ENCODE data around the gene EGFL6.

DNA sequence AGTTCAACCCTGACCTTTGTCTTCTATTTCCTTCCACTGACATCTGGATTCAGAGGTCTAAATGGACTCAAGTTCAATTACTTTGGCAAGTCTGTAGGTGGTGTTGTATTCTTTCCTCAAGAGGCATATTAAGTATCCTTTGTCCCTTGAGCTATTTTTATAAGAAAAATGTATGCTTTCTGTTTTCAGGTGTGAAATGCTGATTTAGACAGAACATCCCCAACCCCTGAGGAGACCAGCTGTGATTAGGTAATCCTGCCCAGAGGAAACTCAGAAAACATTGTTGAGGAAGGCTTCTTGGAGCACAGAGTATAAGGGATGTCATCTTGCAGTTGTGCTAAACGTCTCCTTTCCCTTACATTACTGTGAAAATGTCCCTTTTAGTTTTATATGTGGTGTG lies 46.6 kb upstream of the EGFL6 start:
- TF ChIP-seq, protein P1, sequence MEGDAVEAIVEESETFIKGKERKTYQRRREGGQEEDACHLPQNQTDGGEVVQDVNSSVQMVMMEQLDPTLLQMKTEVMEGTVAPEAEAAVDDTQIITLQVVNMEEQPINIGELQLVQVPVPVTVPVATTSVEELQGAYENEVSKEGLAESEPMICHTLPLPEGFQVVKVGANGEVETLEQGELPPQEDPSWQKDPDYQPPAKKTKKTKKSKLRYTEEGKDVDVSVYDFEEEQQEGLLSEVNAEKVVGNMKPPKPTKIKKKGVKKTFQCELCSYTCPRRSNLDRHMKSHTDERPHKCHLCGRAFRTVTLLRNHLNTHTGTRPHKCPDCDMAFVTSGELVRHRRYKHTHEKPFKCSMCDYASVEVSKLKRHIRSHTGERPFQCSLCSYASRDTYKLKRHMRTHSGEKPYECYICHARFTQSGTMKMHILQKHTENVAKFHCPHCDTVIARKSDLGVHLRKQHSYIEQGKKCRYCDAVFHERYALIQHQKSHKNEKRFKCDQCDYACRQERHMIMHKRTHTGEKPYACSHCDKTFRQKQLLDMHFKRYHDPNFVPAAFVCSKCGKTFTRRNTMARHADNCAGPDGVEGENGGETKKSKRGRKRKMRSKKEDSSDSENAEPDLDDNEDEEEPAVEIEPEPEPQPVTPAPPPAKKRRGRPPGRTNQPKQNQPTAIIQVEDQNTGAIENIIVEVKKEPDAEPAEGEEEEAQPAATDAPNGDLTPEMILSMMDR (IDR thresholded peaks at IDR 0.05) = no peak
- no peak for TF ChIP-seq POLR2A (IDR thresholded peaks at IDR 0.05)
